GM23338 (cell line): Measurements from ENCODE around the gene APC. TPM values are rescaled to one million over a fixed set of nuclear protein-coding genes. Genes with fewer than 3 reads are reported as not detected.

Experiments
- ATAC-seq: fragments of 200-7000 bp; cut with Tn5 transposase; 3 replicates; pipeline ENCODE4 v1.9.1; 2020
- DNase-seq: peaks from one replicate; pipeline ENCODE4 v3.0.0-alpha.2; 2015; ENCODE audit warnings: low spot score
- H2AFZ ChIP-seq: fragments of 200-600 bp; sonication (generic); 2 replicates; pipeline ENCODE4 v1.8.0; 2016; ENCODE audit warnings: antibody characterized with exemption, mild to moderate bottlenecking, moderate library complexity
- H3F3A ChIP-seq: fragments of 200-600 bp; sonication (generic); replicated peaks from 2 replicates; pipeline ENCODE4 v1.8.0; 2017; ENCODE audit warnings: antibody characterized with exemption, mixed run types, low read depth
- H3K27ac ChIP-seq: fragments of 200-600 bp; sonication (generic); 2 replicates; pipeline ENCODE4 v1.6.1; 2016; ENCODE audit warnings: low read depth
- H3K27me3 ChIP-seq: fragments of 200-600 bp; sonication (generic); 2 replicates; pipeline ENCODE4 v1.8.0; 2016; ENCODE audit warnings: mild to moderate bottlenecking, mixed run types, moderate library complexity; ENCODE audit not compliant: insufficient read depth
- H3K36me3 ChIP-seq: fragments of 200-600 bp; sonication (generic); 2 replicates; pipeline ENCODE4 v1.8.0; 2016; ENCODE audit warnings: mild to moderate bottlenecking; ENCODE audit not compliant: insufficient read depth
- H3K4me1 ChIP-seq: fragments of 200-600 bp; sonication (generic); 2 replicates; pipeline ENCODE4 v1.8.0; 2016; ENCODE audit warnings: mild to moderate bottlenecking, moderate library complexity; ENCODE audit not compliant: insufficient read depth
- H3K4me2 ChIP-seq: fragments of 200-600 bp; sonication (generic); 2 replicates; pipeline ENCODE4 v1.7.1; 2017; ENCODE audit warnings: mixed run types
- H3K4me3 ChIP-seq: fragments of 200-600 bp; sonication (generic); 2 replicates; pipeline ENCODE4 v1.6.1; 2016; ENCODE audit warnings: mixed run types
- H3K79me2 ChIP-seq: fragments of 200-600 bp; sonication (generic); replicated peaks from 2 replicates; pipeline ENCODE4 v1.8.0; 2017; ENCODE audit warnings: mild to moderate bottlenecking; ENCODE audit not compliant: insufficient read depth
- H3K9me2 ChIP-seq: fragments of 200-600 bp; sonication (generic); 2 replicates; pipeline ENCODE4 v1.8.0; 2017; ENCODE audit not compliant: insufficient read depth
- H4K20me1 ChIP-seq: fragments of 200-600 bp; sonication (generic); replicated peaks from 2 replicates; pipeline ENCODE4 v1.8.0; 2017; ENCODE audit warnings: mild to moderate bottlenecking; ENCODE audit not compliant: insufficient read depth
- H3K27ac Mint-ChIP-seq: 2 replicates; pipeline ENCODE4 v1.8.0; 2020; ENCODE audit warnings: inconsistent platforms, mild to moderate bottlenecking, moderate library complexity, mixed read lengths
- H3K27me3 Mint-ChIP-seq: 3 replicates; pipeline ENCODE4 v1.8.0; 2022; ENCODE audit warnings: low read depth, mild to moderate bottlenecking, moderate library complexity, mixed read lengths, inconsistent platforms; ENCODE audit not compliant: insufficient read depth, poor library complexity
- H3K36me3 Mint-ChIP-seq: 3 replicates; pipeline ENCODE4 v1.8.0; 2021; ENCODE audit warnings: low read depth, mild to moderate bottlenecking, inconsistent platforms, moderate library complexity, mixed read lengths
- H3K4me1 Mint-ChIP-seq: 3 replicates; pipeline ENCODE4 v1.8.0; 2020; ENCODE audit warnings: mild to moderate bottlenecking, inconsistent platforms, mixed read lengths
- H3K4me3 Mint-ChIP-seq: 3 replicates; pipeline ENCODE4 v1.8.0; 2021; ENCODE audit warnings: moderate library complexity, mild to moderate bottlenecking, inconsistent platforms, mixed read lengths
- H3K9me3 Mint-ChIP-seq: 3 replicates; pipeline ENCODE4 v1.8.0; 2020; ENCODE audit warnings: moderate library complexity, mild to moderate bottlenecking, inconsistent platforms, mixed read lengths
- CREB1 ChIP-seq: fragments of 250-450 bp; sonication (Bioruptor Pico); IDR thresholded peaks from 2 replicates; pipeline ENCODE4 v1.5.0; 2020; ENCODE audit warnings: low read depth, mild to moderate bottlenecking, moderate library complexity
- CTCF ChIP-seq, 2 experiments: fragments of 200-600 bp in 1 of 2; sonication (generic) in 1 of 2; conservative IDR thresholded peaks; 2 replicates each; pipeline versions ENCODE4 v1.5.1 to v1.6.1; 2016 to 2017; ENCODE audit warnings: antibody characterized with exemption in 2 of 2, low read depth in 2 of 2, mild to moderate bottlenecking in 2 of 2, moderate library complexity in 1 of 2
- ETS1 ChIP-seq: IDR thresholded peaks from 2 replicates; pipeline ENCODE4 v1.6.1; 2016; ENCODE audit warnings: antibody characterized with exemption
- EZH2phosphoT487 ChIP-seq: fragments of 200-600 bp; sonication (generic); IDR thresholded peaks from one replicate; pipeline ENCODE4 v1.8.1; 2018; ENCODE audit warnings: antibody characterized with exemption; ENCODE audit not compliant: unreplicated experiment
- JUNB ChIP-seq: IDR thresholded peaks from one replicate; pipeline ENCODE4 v1.6.1; 2016; ENCODE audit warnings: antibody characterized with exemption; ENCODE audit not compliant: unreplicated experiment
- NANOG ChIP-seq: IDR thresholded peaks from 2 replicates; pipeline ENCODE4 v1.6.1; 2016; ENCODE audit warnings: antibody characterized with exemption, borderline replicate concordance
- STAT1 ChIP-seq: IDR thresholded peaks from one replicate; pipeline ENCODE4 v1.6.1; 2016; ENCODE audit warnings: antibody characterized with exemption; ENCODE audit not compliant: unreplicated experiment
- ZNF114 ChIP-seq: fragments of 250-450 bp; sonication (Bioruptor Pico); IDR thresholded peaks from 2 replicates; pipeline ENCODE4 v1.5.0; 2020; ENCODE audit warnings: mild to moderate bottlenecking, moderate library complexity
- ZNF331 ChIP-seq: fragments of 250-450 bp; sonication (Bioruptor Pico); IDR thresholded peaks from 2 replicates; pipeline ENCODE4 v1.5.0; 2020; ENCODE audit warnings: low read depth, mild to moderate bottlenecking, moderate library complexity
- ZNF462 ChIP-seq: fragments of 250-450 bp; sonication (Bioruptor Pico); IDR thresholded peaks from 2 replicates; pipeline ENCODE4 v1.5.0; 2020; ENCODE audit warnings: mild to moderate bottlenecking, moderate library complexity
- polyA plus RNA-seq: library from polyadenylated mRNA; unstranded; fragments of >200 nt; fragmentation: Nextera tagmentation; extraction: Ambion mirVana; gene quantifications from 2 replicates; pipeline ENCODE4 v1.2.1, GENCODE V29; 2016
- total RNA-seq: library from RNA; depleted of rRNA; stranded (reverse); fragments of >200 nt; shearing (Covaris generic); gene quantifications from 2 replicates; pipeline ENCODE4 v1.2.3, GENCODE V29; 2014

APC gene
- total and polyA plus RNA-seq, 2 experiments from 2014 or later = 42.4 to 62.9 TPM

DNA sequence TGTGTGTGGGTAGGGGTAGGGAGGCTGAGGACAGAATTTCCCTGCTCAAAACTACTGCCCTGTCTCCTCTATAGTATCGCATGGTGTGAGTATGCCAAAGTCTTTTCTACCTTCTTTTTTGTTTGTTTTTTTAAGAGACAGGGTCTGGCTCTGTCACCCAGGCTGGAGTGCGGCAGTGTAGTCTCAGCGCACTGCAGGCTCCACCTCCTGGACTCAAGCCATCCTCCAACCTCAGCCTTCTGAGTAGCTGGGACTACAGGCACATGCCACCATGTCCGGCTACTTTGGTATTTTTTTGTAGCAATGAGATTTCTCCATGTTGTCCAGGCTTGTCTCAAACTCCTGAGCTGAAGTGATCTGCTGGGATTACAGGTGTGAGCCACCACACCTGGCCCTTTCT lies 125.9 kb downstream of the APC start (continued):
- TF ChIP-seq ZNF462 (no peak), CTCF (conservative IDR thresholded peaks at IDR 0.05; ENCODE audit: low read depth in 2 of 2) (no peak), ZNF114 (CRISPR knock-in tag) (no peak), ETS1 (no peak), CREB1 (CRISPR knock-in tag) (no peak), NANOG (no peak), JUNB (no peak)

DNA sequence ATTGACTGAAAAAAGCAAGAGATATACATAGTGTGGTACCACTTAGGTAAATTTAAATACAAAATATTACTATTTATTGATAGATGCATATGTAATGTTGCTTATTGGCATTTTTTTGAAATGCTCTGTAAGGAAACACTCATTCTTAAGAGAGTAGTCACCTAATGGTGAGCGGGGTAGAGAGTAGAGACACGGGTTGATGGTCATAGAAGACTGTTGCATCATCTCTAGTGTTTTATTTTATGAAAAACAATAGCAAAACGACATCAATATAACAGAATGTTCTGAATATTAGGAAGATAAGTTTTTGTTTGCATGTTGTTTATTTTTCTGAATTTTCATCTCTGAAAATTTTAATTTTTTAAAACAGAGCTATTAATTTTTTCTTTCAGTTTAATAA lies 127.4 kb downstream of the APC start:
- Histone ChIP-seq H3K9me2 (no peaks in the 10 kb centered on the region), H3K4me3 (no peak overlapping the region), H3K4me1 (peaks cover 6% of the 10 kb centered on the region; the same call in 1 of the 2 replicates), H3K4me2 (no peak overlapping the region), H3K79me2 (peaks cover 56% of the 10 kb centered on the region), H2AFZ (no peak overlapping the region), H4K20me1 (peaks cover 24% of the 10 kb centered on the region), H3K36me3 (peaks cover 51% of the 10 kb centered on the region), H3F3A (0 out of 2 replicates have a peak, but pooled peaks cover 2% of the 10 kb centered on the region), H3K27me3 (no peaks in the 10 kb centered on the region), H3K27ac (peak overlapping the region; percentile 50; the same call in 1 of the 2 replicates)
- Mint-ChIP-seq H3K27me3 (peaks cover 4% of the 10 kb centered on the region), H3K4me3 (no peak overlapping the region), H3K4me1 (peaks cover 15% of the 10 kb centered on the region), H3K36me3 (peaks cover 75% of the 10 kb centered on the region), H3K27ac (no peak overlapping the region), H3K9me3 (peaks cover 5% of the 10 kb centered on the region; the same call in 2 of the 3 replicates)
- ATAC-seq (no peak), DNase-seq (no peak)
- TF ChIP-seq STAT1 = no peak
- TF ChIP-seq EZH2phosphoT487 = no peak
- TF ChIP-seq NANOG = no peak
- no peak for TF ChIP-seq JUNB
- no peak for TF ChIP-seq ZNF331
- no peak for TF ChIP-seq CREB1 (CRISPR knock-in tag)
